HepG2 (cell line): Measurements from ENCODE around the gene CFAP43. TPM values are rescaled to one million over a fixed set of nuclear protein-coding genes. Genes with fewer than 3 reads are reported as not detected.
A peak's percentile ranks its signal among the peaks of the same experiment; 100 is the strongest.

Experiments used
- BCL6 ChIP-seq: IDR thresholded peaks from 2 replicates; pipeline ENCODE4 v1.6.1; 2016; ENCODE audit warnings: missing genetic modification reagents, missing compliant biosample characterization
- FOXP1 ChIP-seq, 2 experiments: fragments of 450-650 bp in 1 of 2; IDR thresholded peaks; 2 replicates each; pipeline ENCODE4 v1.6.1; 2017 to 2018; ENCODE audit warnings: antibody characterized with exemption in 1 of 2
- FUBP1 ChIP-seq: sonication (generic); formaldehyde crosslinking; IDR thresholded peaks from 2 replicates; pipeline ENCODE4 v1.5.1; 2020; ENCODE audit warnings: missing genetic modification reagents, mild to moderate bottlenecking, borderline replicate concordance
- HOXA3 ChIP-seq: sonication (generic); formaldehyde crosslinking; IDR thresholded peaks from 2 replicates; pipeline ENCODE4 v1.5.0; 2020; ENCODE audit warnings: missing genetic modification reagents
- JUND ChIP-seq: sonication (generic); formaldehyde crosslinking; IDR thresholded peaks from 2 replicates; pipeline ENCODE4 v1.8.0; 2022; ENCODE audit warnings: mild to moderate bottlenecking, missing genetic modification reagents
- NCOA1 ChIP-seq: sonication (generic); formaldehyde crosslinking; IDR thresholded peaks from 2 replicates; pipeline ENCODE4 v1.9.0; 2021; ENCODE audit warnings: missing genetic modification reagents
- PITX1 ChIP-seq: sonication (generic); formaldehyde crosslinking; IDR thresholded peaks from 2 replicates; pipeline ENCODE4 v1.5.1; 2020; ENCODE audit warnings: mild to moderate bottlenecking, missing genetic modification reagents
- SMAD1 ChIP-seq: sonication (generic); formaldehyde crosslinking; IDR thresholded peaks from 2 replicates; pipeline ENCODE4 v1.4.0; 2020; ENCODE audit warnings: missing genetic modification reagents, low read depth, mild to moderate bottlenecking, borderline replicate concordance
- ZBTB20 ChIP-seq: sonication (generic); formaldehyde crosslinking; IDR thresholded peaks from 2 replicates; pipeline ENCODE4 v1.8.1; 2023; ENCODE audit warnings: missing genetic modification reagents, low read depth, mild to moderate bottlenecking, borderline replicate concordance
- ZMYM3 ChIP-seq: sonication (generic); formaldehyde crosslinking; IDR thresholded peaks from 2 replicates; pipeline ENCODE4 v1.5.1; 2020; ENCODE audit warnings: mild to moderate bottlenecking, missing genetic modification reagents
- ZNF253 ChIP-seq: sonication (generic); formaldehyde crosslinking; IDR thresholded peaks from 2 replicates; pipeline ENCODE4 v1.8.0; 2022; ENCODE audit warnings: mild to moderate bottlenecking, missing genetic modification reagents, borderline replicate concordance
- ZNF282 ChIP-seq: fragments of 450-650 bp; IDR thresholded peaks from 2 replicates; pipeline ENCODE4 v1.6.1; 2018; ENCODE audit not compliant: partially characterized antibody
- ZNF382 ChIP-seq: sonication (generic); formaldehyde crosslinking; IDR thresholded peaks from 2 replicates; pipeline ENCODE4 v1.5.0; 2020; ENCODE audit warnings: missing genetic modification reagents, mild to moderate bottlenecking, borderline replicate concordance
- ZNF446 ChIP-seq: sonication (generic); formaldehyde crosslinking; IDR thresholded peaks from 2 replicates; pipeline ENCODE4 v1.5.0; 2020; ENCODE audit warnings: mild to moderate bottlenecking, missing genetic modification reagents
- ZNF549 ChIP-seq: sonication (generic); formaldehyde crosslinking; IDR thresholded peaks from 2 replicates; pipeline ENCODE4 v1.5.0; 2020; ENCODE audit warnings: missing genetic modification reagents
- ZNF644 ChIP-seq: IDR thresholded peaks from 2 replicates; pipeline ENCODE4 v1.6.1; 2016; ENCODE audit warnings: low read depth
- ZNF674 ChIP-seq: sonication (generic); formaldehyde crosslinking; IDR thresholded peaks from 2 replicates; pipeline ENCODE4 v1.5.0; 2020; ENCODE audit warnings: low read depth, mild to moderate bottlenecking, missing genetic modification reagents
- polyA plus RNA-seq, 8 experiments: library from polyadenylated mRNA; depleted of rRNA in 3 of 8; stranded (reverse) in 7 of 8; unstranded in 1 of 8; fragments of >200 nt; fragmentation: Illumina TruSeq in 4 of 8; extraction: Trizol in 4 of 8; gene quantifications; 2 replicates each; pipeline versions ENCODE4 v1.2.1 to v1.2.3, GENCODE V29; 2011 to 2016; ENCODE audit warnings: low read depth in 4 of 8, missing spikeins in 1 of 8, mixed read lengths in 1 of 8; ENCODE audit not compliant: insufficient read depth in 1 of 8
- total RNA-seq, 5 experiments: library from RNA; depleted of rRNA; stranded (reverse); fragments of >200 nt; fragmentation: Illumina TruSeq; extraction: Trizol; gene quantifications; 2 replicates each; pipeline ENCODE4 v1.2.3, GENCODE V29; 2016; ENCODE audit warnings: low read depth in 1 of 5
- TF ChIP-seq, protein P1 (sequence below): sonication (generic); formaldehyde crosslinking; IDR thresholded peaks from 2 replicates; pipeline ENCODE4 v1.4.0; 2020; ENCODE audit warnings: mild to moderate bottlenecking, missing genetic modification reagents
- TF ChIP-seq, protein P2 (sequence below): IDR thresholded peaks from 2 replicates; pipeline ENCODE4 v1.6.1; 2018; ENCODE audit warnings: missing genetic modification reagents, mild to moderate bottlenecking, missing compliant biosample characterization
- TF ChIP-seq, protein P3 (sequence below): IDR thresholded peaks from 2 replicates; pipeline ENCODE4 v1.6.1; 2016; ENCODE audit warnings: control low read depth
- TF ChIP-seq, protein P4 (sequence below): sonication (generic); formaldehyde crosslinking; IDR thresholded peaks from 2 replicates; pipeline ENCODE4 v1.8.0; 2022; ENCODE audit warnings: mild to moderate bottlenecking, missing genetic modification reagents, moderate library complexity

Gene CFAP43
- total and polyA plus RNA-seq, 2 of the 13 experiments (the other 11 are each of a cell fraction or from before 2014, with no cell fraction given): 0.24 to 0.38 TPM

- TF ChIP-seq, protein P1, sequence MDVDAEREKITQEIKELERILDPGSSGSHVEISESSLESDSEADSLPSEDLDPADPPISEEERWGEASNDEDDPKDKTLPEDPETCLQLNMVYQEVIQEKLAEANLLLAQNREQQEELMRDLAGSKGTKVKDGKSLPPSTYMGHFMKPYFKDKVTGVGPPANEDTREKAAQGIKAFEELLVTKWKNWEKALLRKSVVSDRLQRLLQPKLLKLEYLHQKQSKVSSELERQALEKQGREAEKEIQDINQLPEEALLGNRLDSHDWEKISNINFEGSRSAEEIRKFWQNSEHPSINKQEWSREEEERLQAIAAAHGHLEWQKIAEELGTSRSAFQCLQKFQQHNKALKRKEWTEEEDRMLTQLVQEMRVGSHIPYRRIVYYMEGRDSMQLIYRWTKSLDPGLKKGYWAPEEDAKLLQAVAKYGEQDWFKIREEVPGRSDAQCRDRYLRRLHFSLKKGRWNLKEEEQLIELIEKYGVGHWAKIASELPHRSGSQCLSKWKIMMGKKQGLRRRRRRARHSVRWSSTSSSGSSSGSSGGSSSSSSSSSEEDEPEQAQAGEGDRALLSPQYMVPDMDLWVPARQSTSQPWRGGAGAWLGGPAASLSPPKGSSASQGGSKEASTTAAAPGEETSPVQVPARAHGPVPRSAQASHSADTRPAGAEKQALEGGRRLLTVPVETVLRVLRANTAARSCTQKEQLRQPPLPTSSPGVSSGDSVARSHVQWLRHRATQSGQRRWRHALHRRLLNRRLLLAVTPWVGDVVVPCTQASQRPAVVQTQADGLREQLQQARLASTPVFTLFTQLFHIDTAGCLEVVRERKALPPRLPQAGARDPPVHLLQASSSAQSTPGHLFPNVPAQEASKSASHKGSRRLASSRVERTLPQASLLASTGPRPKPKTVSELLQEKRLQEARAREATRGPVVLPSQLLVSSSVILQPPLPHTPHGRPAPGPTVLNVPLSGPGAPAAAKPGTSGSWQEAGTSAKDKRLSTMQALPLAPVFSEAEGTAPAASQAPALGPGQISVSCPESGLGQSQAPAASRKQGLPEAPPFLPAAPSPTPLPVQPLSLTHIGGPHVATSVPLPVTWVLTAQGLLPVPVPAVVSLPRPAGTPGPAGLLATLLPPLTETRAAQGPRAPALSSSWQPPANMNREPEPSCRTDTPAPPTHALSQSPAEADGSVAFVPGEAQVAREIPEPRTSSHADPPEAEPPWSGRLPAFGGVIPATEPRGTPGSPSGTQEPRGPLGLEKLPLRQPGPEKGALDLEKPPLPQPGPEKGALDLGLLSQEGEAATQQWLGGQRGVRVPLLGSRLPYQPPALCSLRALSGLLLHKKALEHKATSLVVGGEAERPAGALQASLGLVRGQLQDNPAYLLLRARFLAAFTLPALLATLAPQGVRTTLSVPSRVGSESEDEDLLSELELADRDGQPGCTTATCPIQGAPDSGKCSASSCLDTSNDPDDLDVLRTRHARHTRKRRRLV (CRISPR knock-in tag): peak; percentile 80
- TF ChIP-seq ZBTB20 (peak; percentile 72; the same call in 1 of the 2 replicates), BCL6 (CRISPR knock-in tag) (peak; percentile 87), ZNF644 (CRISPR knock-in tag) (0 out of 2 replicates have a peak, but pooled peaks have one; percentile 25), NCOA1 (CRISPR knock-in tag) (0 out of 2 replicates have a peak, but pooled peaks have one; percentile 65), ZNF382 (CRISPR knock-in tag) (no peak), FOXP1 (IDR thresholded peaks at IDR 0.05) (no peak), FOXP1 (CRISPR knock-in tag; IDR thresholded peaks at IDR 0.05) (peak; percentile 87), ZNF674 (no peak), HOXA3 (peak; percentile 72), SMAD1 (CRISPR knock-in tag) (no peak), ZMYM3 (CRISPR knock-in tag) (peak; percentile 51; the same call in 1 of the 2 replicates), FUBP1 (CRISPR knock-in tag) (no peak), JUND (peak; percentile 77; the same call in 1 of the 2 replicates), ZNF549 (CRISPR knock-in tag) (no peak), ZNF446 (no peak), PITX1 (CRISPR knock-in tag) (peak; percentile 79), ZNF282 (no peak), ZNF253 (CRISPR knock-in tag) (no peak)
- TF ChIP-seq, protein P2, sequence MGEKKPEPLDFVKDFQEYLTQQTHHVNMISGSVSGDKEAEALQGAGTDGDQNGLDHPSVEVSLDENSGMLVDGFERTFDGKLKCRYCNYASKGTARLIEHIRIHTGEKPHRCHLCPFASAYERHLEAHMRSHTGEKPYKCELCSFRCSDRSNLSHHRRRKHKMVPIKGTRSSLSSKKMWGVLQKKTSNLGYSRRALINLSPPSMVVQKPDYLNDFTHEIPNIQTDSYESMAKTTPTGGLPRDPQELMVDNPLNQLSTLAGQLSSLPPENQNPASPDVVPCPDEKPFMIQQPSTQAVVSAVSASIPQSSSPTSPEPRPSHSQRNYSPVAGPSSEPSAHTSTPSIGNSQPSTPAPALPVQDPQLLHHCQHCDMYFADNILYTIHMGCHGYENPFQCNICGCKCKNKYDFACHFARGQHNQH (CRISPR knock-in tag): peak; percentile 75
- TF ChIP-seq, protein P3, sequence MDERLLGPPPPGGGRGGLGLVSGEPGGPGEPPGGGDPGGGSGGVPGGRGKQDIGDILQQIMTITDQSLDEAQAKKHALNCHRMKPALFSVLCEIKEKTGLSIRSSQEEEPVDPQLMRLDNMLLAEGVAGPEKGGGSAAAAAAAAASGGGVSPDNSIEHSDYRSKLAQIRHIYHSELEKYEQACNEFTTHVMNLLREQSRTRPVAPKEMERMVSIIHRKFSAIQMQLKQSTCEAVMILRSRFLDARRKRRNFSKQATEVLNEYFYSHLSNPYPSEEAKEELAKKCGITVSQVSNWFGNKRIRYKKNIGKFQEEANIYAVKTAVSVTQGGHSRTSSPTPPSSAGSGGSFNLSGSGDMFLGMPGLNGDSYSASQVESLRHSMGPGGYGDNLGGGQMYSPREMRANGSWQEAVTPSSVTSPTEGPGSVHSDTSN: no peak
- TF ChIP-seq, protein P4, sequence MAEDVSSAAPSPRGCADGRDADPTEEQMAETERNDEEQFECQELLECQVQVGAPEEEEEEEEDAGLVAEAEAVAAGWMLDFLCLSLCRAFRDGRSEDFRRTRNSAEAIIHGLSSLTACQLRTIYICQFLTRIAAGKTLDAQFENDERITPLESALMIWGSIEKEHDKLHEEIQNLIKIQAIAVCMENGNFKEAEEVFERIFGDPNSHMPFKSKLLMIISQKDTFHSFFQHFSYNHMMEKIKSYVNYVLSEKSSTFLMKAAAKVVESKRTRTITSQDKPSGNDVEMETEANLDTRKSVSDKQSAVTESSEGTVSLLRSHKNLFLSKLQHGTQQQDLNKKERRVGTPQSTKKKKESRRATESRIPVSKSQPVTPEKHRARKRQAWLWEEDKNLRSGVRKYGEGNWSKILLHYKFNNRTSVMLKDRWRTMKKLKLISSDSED (CRISPR knock-in tag): no peak
Measured at GRCh38 chr10:104253106-104253505, 20.9 kb upstream of the CFAP43 start (continued).
